ENCODE data around the gene APMAP. TPM values are rescaled to one million over a fixed set of nuclear protein-coding genes. Genes with fewer than 3 reads are reported as not detected.

Gene APMAP
- total and polyA plus RNA-seq, 2 of the 13 experiments (the other 11 are each of a cell fraction or from before 2014, with no cell fraction given) = 168 to 214 TPM

GRCh38 chr20:25030007-25030648 is 37.6 kb upstream of the APMAP start (continued):
- 0 out of 2 replicates have a peak, but pooled peaks have one; percentile 30 for TF ChIP-seq ZBTB38 (CRISPR knock-in tag; IDR thresholded peaks at IDR 0.05)
- TF ChIP-seq ZFX (CRISPR knock-in tag; IDR thresholded peaks at IDR 0.05; ENCODE audit: low read depth) = 0 out of 2 replicates have a peak, but pooled peaks have one; percentile 28
- no peak for TF ChIP-seq ZBTB42 (CRISPR knock-in tag; IDR thresholded peaks at IDR 0.05)
- no peak for TF ChIP-seq SNAPC4 (CRISPR knock-in tag; IDR thresholded peaks at IDR 0.05)
- TF ChIP-seq KMT2B (CRISPR knock-in tag; IDR thresholded peaks at IDR 0.05) = no peak
- TF ChIP-seq MATR3 (CRISPR knock-in tag; IDR thresholded peaks at IDR 0.05) = no peak
- no peak for TF ChIP-seq HDAC1 (CRISPR knock-in tag; IDR thresholded peaks at IDR 0.05)
- peak; percentile 40; the same call in 1 of the 2 replicates for TF ChIP-seq ZNF687 (CRISPR knock-in tag; IDR thresholded peaks at IDR 0.05)
- TF ChIP-seq ZNF362 (CRISPR knock-in tag; IDR thresholded peaks at IDR 0.05; ENCODE audit: borderline replicate concordance) = 0 out of 2 replicates have a peak, but pooled peaks have one; percentile 38
- TF ChIP-seq TAF1 (CRISPR knock-in tag; IDR thresholded peaks at IDR 0.05) = no peak
- 0 out of 2 replicates have a peak, but pooled peaks have one; percentile 36 for TF ChIP-seq ZNF331 (CRISPR knock-in tag; IDR thresholded peaks at IDR 0.05)
- TF ChIP-seq FOXA1 (IDR thresholded peaks at IDR 0.05) = no peak
- 0 out of 2 replicates have a peak, but pooled peaks have one; percentile 31 for TF ChIP-seq FOXA1 (CRISPR knock-in tag; IDR thresholded peaks at IDR 0.05)
- TF ChIP-seq PATZ1 (CRISPR knock-in tag; IDR thresholded peaks at IDR 0.05) = peak; percentile 37
- peak; percentile 17; the same call in 1 of the 2 replicates for TF ChIP-seq FOXK1 (CRISPR knock-in tag; IDR thresholded peaks at IDR 0.05; ENCODE audit: borderline replicate concordance, low read depth)

All from HepG2 (cell line).